ENCODE measurements around the gene UBL3.

UBL3 gene

DNA sequence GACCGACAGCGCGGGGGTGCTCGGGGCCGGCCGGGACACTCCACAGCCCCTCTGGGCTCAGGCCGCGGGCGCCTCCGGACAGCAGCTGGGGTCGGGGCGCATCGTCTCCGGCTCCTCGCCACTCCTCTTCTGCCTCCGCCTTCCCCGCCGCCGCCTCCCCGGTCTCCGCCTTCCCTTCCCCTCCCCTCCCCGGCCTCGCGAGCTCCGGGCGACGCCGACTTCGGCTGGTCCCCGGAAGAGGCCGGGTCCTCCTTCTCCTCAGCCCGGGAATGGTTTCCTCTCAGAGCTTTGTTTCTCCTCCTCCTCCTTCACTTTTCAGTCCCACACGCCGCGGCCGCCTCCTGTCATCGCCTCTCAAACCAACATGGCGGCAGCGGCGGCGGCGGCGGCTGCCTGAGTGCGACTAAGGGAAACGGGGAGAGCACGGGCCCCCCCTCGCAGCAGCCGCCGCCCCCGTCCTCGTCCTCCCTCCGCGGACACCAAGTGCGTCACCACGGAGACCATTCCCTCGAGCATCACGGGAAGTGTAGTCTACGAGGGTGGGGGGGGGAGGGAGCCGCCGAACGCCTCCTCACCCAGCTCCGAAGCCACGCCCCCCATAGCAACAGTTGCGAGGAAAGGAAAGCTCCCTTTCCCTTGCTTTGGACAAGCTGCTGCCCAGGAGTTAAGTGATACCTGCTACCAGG, at the start of gene UBL3:
TSS of gene UBL3 (minus strand) at position 405 of the 686 bp plus-strand sequence. CDS start 1,079 bp downstream, outside the sequence.
- peak; percentile 89 to 96 (median 92) for DNase-seq

DNA sequence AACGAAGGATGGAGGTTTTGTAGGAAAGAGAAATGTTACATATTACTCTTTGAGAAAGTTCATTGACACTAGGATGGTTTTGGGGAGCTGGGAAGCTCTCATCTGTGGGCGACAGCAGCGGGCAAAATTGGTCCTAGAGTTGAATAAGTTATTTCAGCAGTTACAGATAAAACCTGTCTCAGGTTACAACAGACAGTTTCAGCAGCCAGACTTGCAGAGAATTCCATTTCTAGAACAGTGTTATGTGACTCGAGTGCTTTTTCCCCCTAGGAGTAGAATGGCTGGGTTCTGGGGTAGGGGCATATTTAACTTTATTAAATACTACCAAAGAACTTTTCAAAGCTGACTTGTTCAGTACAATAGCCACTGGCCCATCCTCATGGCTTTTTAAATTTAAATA, 46.7 kb upstream of the UBL3 start:
- DNase-seq: no peak

GRCh38 chr13:29893438-29893837, 43.0 kb upstream of the UBL3 start:
- no peak for DNase-seq

- DNase-seq: no peak
These were observed 41.7 kb upstream of the UBL3 start for GRCh38 chr13:29892151-29892550.

GRCh38 chr13:29889111-29889510, 38.7 kb upstream of the UBL3 start:
- no peak for DNase-seq

DNA sequence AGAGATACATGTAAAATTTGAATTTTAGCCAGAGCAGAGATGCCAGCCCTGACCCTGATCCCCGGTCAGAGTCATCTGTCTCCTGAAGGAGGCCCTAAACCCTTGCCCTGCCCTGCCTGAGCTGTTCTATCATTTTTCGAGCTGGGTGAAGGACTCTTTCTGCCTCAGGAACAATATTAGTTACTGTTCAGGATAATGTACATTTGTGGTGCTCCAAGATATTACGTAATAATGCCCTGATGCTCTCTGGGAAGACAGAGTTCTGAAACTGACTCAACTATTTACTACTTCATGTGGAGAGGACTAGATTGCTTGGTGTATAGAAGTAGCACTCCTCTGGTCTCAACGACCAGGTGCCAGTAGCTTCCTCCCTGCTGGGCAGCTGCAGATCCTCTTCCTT, 37.9 kb upstream of the UBL3 start:
- DNase-seq: no peak

DNA sequence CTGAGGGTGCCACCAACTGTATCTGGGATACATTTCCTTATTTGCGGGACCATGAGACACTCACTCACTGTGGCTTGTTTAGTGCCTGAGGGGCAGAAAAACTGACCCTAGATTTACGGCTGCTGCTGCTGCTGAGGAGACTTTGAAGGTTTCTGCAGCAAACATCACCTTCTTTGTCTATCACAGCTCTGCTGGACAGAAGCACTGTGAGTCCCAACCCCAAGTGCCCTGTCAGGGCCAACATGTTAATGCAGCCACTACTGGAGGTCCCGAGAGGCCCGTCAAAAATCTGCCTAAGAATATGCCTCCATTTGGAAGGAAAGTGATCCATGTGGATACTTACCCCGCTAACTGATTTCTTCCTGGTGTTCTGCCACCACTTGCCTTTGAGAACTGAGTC, 37.3 kb upstream of the UBL3 start:
- DNase-seq: no peak

- no peak for DNase-seq
These were observed 36.7 kb upstream of the UBL3 start for GRCh38 chr13:29887030-29887557.

DNA sequence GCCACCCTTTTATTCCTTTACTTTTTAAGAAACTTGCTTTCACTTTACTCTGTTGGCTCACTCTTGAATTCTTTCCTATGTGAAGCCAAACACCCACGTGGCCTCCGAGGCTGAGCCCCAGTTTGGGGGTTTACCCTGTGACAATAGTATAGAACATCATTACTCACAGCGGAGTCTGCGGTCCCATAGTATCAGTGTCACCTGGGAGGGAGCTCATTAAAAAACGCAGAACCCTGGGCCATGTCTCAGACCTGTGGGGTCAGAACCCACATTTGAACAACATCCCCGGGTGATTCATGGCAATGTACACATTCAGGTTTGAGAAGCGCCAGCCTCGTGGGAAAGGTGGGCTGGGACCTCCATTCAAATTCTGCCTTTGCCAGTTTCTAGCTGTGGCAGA, 36.0 kb upstream of the UBL3 start:
- DNase-seq: no peak

DNA sequence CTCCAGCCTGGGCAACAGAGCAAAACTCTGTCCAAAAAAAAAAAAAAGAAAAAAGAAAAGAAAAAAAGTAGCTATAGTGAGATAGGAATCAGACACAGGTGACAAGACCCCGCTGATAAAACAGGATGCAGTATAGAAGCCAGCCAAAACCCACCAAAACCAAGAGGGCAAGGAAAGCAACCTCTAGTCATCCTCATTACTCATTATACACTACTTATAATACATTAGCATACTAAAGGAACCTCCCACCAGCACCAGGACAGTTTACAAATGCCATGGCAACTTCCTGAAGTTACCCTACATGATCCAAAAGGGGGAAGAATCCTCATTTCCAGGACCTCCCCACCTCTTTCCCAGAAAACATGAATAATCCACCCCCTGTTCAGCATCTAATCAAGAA, 35.6 kb upstream of the UBL3 start:
- DNase-seq: no peak

GRCh38 chr13:29884671-29885430, 34.4 kb upstream of the UBL3 start:
- no peak for DNase-seq

DNA sequence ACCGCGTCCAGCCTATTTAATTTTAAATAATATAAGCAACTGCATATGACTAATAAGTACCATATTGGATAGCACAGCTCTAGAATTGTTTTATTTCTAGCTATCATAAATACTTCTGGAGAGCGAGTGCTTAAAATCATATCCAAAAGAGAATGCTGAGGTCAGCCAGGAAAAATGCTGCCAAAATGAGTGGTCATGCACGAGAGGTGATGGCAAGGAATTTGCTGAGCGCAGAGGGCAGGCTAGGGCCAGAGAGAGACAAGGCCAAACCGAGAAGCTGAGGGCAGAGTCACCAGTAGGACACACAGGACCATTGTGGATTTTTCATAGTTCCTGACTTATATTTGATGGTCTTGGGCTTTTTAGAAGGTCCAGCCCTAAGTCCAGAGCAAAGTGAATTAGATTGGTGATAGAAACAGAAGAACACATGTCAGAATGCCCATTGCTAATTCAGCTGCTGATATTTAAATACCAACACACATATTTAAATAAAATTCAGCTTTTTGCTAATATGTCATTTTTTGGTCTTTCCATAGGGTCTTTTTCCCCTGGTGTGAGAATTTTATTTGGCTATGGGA, 33.6 kb upstream of the UBL3 start:
- DNase-seq: no peak

DNA sequence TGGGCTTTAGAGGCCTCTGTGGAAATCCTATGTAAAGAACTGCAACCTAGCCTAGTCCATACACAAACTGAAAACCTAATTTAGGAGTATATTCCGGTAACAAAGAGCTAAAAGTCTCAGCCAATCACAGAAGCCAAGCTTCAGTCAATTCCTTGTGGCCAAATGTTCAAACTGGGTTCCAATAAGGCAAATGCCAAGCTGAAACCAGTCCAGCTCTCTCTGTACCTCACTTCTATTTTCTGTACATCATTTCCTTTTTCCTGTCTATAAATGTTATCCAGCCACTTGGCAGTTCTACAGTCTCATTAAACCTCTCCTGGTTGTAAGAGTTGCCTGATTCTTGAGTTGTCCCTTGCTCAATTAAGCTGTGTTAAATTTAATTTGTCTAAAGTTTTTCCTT, 31.7 kb upstream of the UBL3 start:
- no peak for DNase-seq

GRCh38 chr13:29878101-29878500, 27.7 kb upstream of the UBL3 start:
- DNase-seq: no peak

- DNase-seq: no peak
These were observed 27.1 kb upstream of the UBL3 start for GRCh38 chr13:29877456-29878078.

- DNase-seq: no peak
These were observed 25.2 kb upstream of the UBL3 start for GRCh38 chr13:29875646-29876045.

GRCh38 chr13:29868581-29868980, 18.2 kb upstream of the UBL3 start:
- no peak for DNase-seq

GRCh38 chr13:29865934-29866333, 15.5 kb upstream of the UBL3 start:
- no peak for DNase-seq

DNA sequence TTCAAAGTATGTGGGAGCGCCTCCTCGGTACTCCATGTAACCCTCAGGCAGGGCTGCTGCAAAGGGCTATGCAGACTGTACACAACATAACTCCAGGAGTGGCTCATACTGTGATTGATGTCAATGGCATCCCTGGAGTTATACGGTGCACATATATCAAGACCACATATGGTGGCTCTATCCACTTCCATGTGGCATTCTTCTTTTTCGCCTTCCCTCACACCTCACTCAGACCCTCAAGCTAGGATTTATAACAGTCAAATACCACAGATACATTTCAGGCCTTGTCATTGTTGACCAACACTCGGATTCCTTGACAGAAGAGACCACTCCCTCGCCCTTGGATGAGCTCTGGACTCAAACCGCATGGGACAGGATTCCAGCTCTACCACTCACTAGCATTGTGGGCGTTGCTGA, 11.3 kb upstream of the UBL3 start:
- DNase-seq: no peak

DNA sequence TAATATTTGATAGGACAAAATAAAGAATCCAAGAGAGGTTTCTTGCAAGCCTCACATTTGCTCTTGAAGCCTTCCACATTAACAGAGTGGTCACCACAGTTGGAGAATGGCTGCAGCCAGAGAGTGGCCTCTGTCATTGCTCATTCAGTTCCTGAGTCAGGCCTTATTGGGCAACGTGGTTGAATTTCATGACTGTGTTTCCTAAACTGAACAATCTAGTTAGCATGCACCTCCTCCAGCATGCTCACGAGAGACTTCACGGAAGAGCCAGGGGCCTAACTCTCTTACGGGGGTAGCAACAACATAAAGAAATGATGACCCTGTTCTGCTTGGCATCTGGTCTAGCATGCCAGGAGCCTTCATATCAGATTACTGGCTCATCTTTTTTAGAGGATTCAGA, 9.6 kb upstream of the UBL3 start:
- DNase-seq: no peak

- DNase-seq: no peak
These were observed 8.2 kb upstream of the UBL3 start for GRCh38 chr13:29858667-29859066.

DNA sequence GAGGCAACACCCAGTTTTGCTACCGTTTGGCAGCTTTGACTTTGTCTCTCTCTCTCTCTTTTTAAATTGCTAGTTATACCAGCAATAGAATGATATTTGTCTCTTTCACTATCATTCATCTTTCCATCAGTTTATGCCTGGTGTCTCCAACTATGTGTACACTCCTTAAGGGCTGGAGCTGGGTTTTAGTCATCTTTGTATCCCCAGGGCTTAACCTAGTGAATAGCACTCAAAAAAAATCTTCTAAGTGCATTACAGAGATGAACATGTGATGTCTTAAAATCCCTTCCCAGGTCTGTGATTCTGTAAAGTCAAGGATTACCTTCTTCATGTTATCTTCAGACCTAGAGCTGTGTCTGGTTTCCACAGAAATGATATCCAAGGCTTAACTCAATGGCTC, 7.8 kb upstream of the UBL3 start:
- no peak for DNase-seq

DNA sequence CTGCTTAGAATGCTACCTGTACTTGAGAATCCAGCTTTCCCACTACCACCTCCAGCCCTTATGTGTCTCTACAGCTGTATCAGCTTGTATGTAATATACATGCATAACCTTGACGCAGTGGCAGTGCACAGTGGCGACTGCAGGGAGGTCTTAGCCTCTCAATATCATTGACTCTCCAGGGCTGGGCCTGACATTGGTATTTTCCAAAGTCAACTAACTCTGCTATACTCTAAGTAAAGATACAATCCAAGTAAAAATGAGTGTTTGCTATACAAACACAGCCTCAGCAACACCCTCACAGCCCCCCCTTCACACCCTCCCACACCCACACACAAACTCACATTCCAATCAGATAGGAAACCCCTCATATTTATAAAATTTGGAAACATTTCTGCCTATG, 6.7 kb upstream of the UBL3 start:
- no peak for DNase-seq

DNA sequence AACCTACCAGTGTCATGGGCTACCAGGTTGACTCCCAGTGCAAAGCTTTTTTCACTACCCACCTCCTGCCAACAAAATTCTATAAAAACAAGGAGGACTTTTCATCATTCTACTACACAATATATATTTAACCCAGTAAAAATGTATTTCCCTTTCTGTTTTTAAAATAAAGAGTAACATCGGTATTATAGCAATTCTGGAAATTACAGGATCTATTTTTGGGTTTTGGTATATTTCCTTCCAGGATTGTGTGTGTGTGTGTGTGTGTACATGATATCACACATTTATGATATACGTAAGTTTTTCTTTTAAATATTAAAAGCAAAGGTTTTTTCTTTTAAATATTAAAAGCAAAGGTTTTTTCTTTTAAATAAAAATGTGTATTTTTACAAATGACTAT, 6.0 kb upstream of the UBL3 start:
- DNase-seq: no peak
